HCT116 (cell line): ENCODE data around the gene SMARCD1. TPM values are rescaled to one million over a fixed set of nuclear protein-coding genes. Genes with fewer than 3 reads are reported as not detected.

Source experiments
- ATAC-seq: fragments of 200-7000 bp; cut with Tn5 transposase; 2 replicates; pipeline ENCODE4 v1.9.1; 2020; ENCODE audit warnings: mild to moderate bottlenecking, moderate library complexity
- BruUV-seq: library from RNA; stranded (reverse); fragments of 400-500 nt; replicated peaks from 2 replicates; lab custom pipeline; 2021; lab: Mats Ljungman, UMichigan
- CTCF ChIA-PET: fragments of 300-600 bp; sonication (Branson Sonifier 250); formaldehyde crosslinking; loops from one replicate; lab custom pipeline; 2021; ENCODE audit warnings: antibody characterized with exemption; lab: Charles Lee
- POLR2A ChIA-PET: fragments of 300-600, 350-600 bp; sonication (Branson Sonifier 250); formaldehyde crosslinking; loops from one replicate; lab custom pipeline; 2021; ENCODE audit warnings: antibody characterized with exemption; lab: Charles Lee
- RAD21 ChIA-PET, 2 experiments: fragments of 300-600 bp; sonication (Branson Sonifier 250); formaldehyde crosslinking; loops; one replicate each; lab custom pipeline; 2023; ENCODE audit warnings: low total read pairs in 2 of 2; ENCODE audit not compliant: uncharacterized antibody in 2 of 2, unreplicated experiment in 2 of 2, low non-redundant PET in 1 of 2; lab: Charles Lee
- DNase-seq: peaks from one replicate; pipeline ENCODE4 v3.0.0-alpha.2; 2010; ENCODE audit warnings: low read depth, low spot score
- H2AFZ ChIP-seq: fragments of 200-600 bp; shearing (Covaris generic), sonication (generic); 2 replicates; pipeline ENCODE4 v1.6.1; 2017; ENCODE audit warnings: low read depth, mixed run types, mixed read lengths, antibody characterized with exemption, low read length; ENCODE audit not compliant: poor library complexity, severe bottlenecking
- H3K27ac ChIP-seq: 2 replicates; pipeline ENCODE4 v1.5.1; 2012; ENCODE audit warnings: low read depth, low read length
- H3K27me3 ChIP-seq: fragments of 200-600 bp; sonication (generic); 2 replicates; pipeline ENCODE4 v1.6.1; 2016; ENCODE audit warnings: mixed run types, low read length, mixed read lengths; ENCODE audit not compliant: insufficient read depth
- H3K36me3 ChIP-seq, 2 experiments: fragments of 200-500 bp in 1 of 2; fragments of 200-600 bp in 1 of 2; sonication (Bioruptor generic) in 1 of 2; sonication (generic) in 1 of 2; 2 replicates each; pipeline versions ENCODE4 v1.5.1 to v1.6.1; 2014 to 2016; ENCODE audit warnings: low read length in 2 of 2, inconsistent platforms in 1 of 2, mixed read lengths in 1 of 2, mixed run types in 1 of 2; ENCODE audit not compliant: insufficient read depth in 2 of 2, control insufficient read depth in 1 of 2
- H3K4me1 ChIP-seq, 2 experiments: fragments of 200-600 bp in 1 of 2; sonication (generic) in 1 of 2; 2 replicates each; pipeline versions ENCODE4 v1.5.1 to v1.6.1; 2012 to 2017; ENCODE audit warnings: low read length in 2 of 2, inconsistent platforms in 1 of 2, mild to moderate bottlenecking in 1 of 2, mixed read lengths in 1 of 2, mixed run types in 1 of 2, moderate library complexity in 1 of 2; ENCODE audit not compliant: insufficient read depth in 2 of 2, control insufficient read depth in 1 of 2
- H3K4me2 ChIP-seq: fragments of 200-600 bp; sonication (generic); 2 replicates; pipeline ENCODE4 v1.6.1; 2017; ENCODE audit warnings: mixed run types, low read length, mixed read lengths
- H3K4me3 ChIP-seq, 2 experiments: fragments of 200-600 bp in 1 of 2; sonication (generic) in 1 of 2; replicated peaks in 1 of 2; 2 replicates each; pipeline ENCODE4 v1.5.1; 2011 to 2016; ENCODE audit warnings: low read length in 2 of 2, control low read depth in 1 of 2, low read depth in 1 of 2, mild to moderate bottlenecking in 1 of 2, mixed read lengths in 1 of 2, mixed run types in 1 of 2
- H3K79me2 ChIP-seq: fragments of 200-600 bp; sonication (generic); 2 replicates; pipeline ENCODE4 v1.6.1; 2017; ENCODE audit warnings: mild to moderate bottlenecking, mixed run types, low read length, moderate library complexity, mixed read lengths; ENCODE audit not compliant: insufficient read depth
- H3K9ac ChIP-seq: fragments of 200-600 bp; sonication (generic); 2 replicates; pipeline ENCODE4 v1.6.1; 2016; ENCODE audit warnings: low read length, mixed read lengths
- H3K9me2 ChIP-seq: fragments of 200-600 bp; sonication (generic), shearing (Covaris generic); 2 replicates; pipeline ENCODE4 v1.6.1; 2017; ENCODE audit warnings: mixed run types, mild to moderate bottlenecking, moderate library complexity; ENCODE audit not compliant: insufficient read depth
- H3K9me3 ChIP-seq, 2 experiments: fragments of 200-500 bp in 1 of 2; fragments of 200-600 bp in 1 of 2; sonication (Bioruptor generic) in 1 of 2; sonication (generic) in 1 of 2; 2 replicates each; pipeline ENCODE4 v1.6.1; 2014 to 2017; ENCODE audit warnings: low read length in 2 of 2, mixed read lengths in 2 of 2, inconsistent platforms in 1 of 2, low read depth in 1 of 2, mild to moderate bottlenecking in 1 of 2, mixed run types in 1 of 2, moderate library complexity in 1 of 2; ENCODE audit not compliant: control insufficient read depth in 1 of 2, insufficient read depth in 1 of 2
- H4K20me1 ChIP-seq: fragments of 200-600 bp; sonication (generic), shearing (Covaris generic); 2 replicates; pipeline ENCODE4 v1.6.1; 2017; ENCODE audit warnings: mixed run types, mild to moderate bottlenecking, moderate library complexity; ENCODE audit not compliant: insufficient read depth
- CTCF ChIP-seq, 3 experiments: fragments of 200-600 bp in 1 of 3; sonication (generic) in 1 of 3; IDR thresholded peaks in 2 of 3; conservative IDR thresholded peaks in 1 of 3; 2 replicates each; pipeline ENCODE4 v1.5.1; 2012 to 2017; ENCODE audit warnings: low read depth in 2 of 3, low read length in 2 of 3, antibody characterized with exemption in 1 of 3, borderline replicate concordance in 1 of 3, control low read depth in 1 of 3, mild to moderate bottlenecking in 1 of 3, mixed read lengths in 1 of 3, mixed run types in 1 of 3, moderate library complexity in 1 of 3; ENCODE audit not compliant: insufficient read depth in 1 of 3
- EZH2phosphoT487 ChIP-seq: fragments of 200-600 bp; IDR thresholded peaks from 2 replicates; pipeline ENCODE4 v1.6.1; 2018; ENCODE audit warnings: antibody characterized with exemption, borderline replicate concordance
- FOSL1 ChIP-seq: IDR thresholded peaks from 2 replicates; pipeline ENCODE4 v1.6.1; 2012; ENCODE audit warnings: low read depth
- JUND ChIP-seq: IDR thresholded peaks from 2 replicates; pipeline ENCODE4 v1.6.1; 2012
- MAX ChIP-seq: IDR thresholded peaks from 2 replicates; pipeline ENCODE4 v1.6.1; 2012
- POLR2AphosphoS5 ChIP-seq: IDR thresholded peaks from 2 replicates; pipeline ENCODE4 v1.6.1; 2011; ENCODE audit warnings: mild to moderate bottlenecking, low read depth, low read length, moderate library complexity
- RAD21 ChIP-seq: IDR thresholded peaks from 2 replicates; pipeline ENCODE4 v1.6.1; 2012; ENCODE audit warnings: low read depth, mild to moderate bottlenecking
- REST ChIP-seq: IDR thresholded peaks from 2 replicates; pipeline ENCODE4 v1.6.1; 2012; ENCODE audit warnings: low read depth
- YY1 ChIP-seq: IDR thresholded peaks from 2 replicates; pipeline ENCODE4 v1.6.1; 2011; ENCODE audit warnings: low read length, low read depth, moderate library complexity, mild to moderate bottlenecking; ENCODE audit not compliant: insufficient replicate concordance; ENCODE audit errors: extremely low read depth
- intact Hi-C: fragments of 100-400 bp; cut with micrococcal nuclease; formaldehyde crosslinking; loops from 2 replicates; pipeline ENCODE4 v1.10.0; 2022
- total RNA-seq: library from RNA; stranded (reverse); gene quantifications from one replicate; pipeline ENCODE4 v1.2.1, GENCODE V29; 2021; ENCODE audit not compliant: unreplicated experiment

Gene SMARCD1
- total RNA-seq, 1 experiment from 2014 or later = 64.8 TPM

GRCh38 chr12:50055831-50056638, 29.1 kb upstream of the SMARCD1 start:
- ATAC-seq (peak; percentile 61), DNase-seq (peak; percentile 48)
- Histone ChIP-seq H3K79me2 (no peaks in the 10 kb centered on the region), H3K4me2 (peak overlapping the region; percentile 99), H3K4me1 (peaks cover 15 to 25% of the 10 kb centered on the region in 2 experiments; a peak in 3 of 4 replicates), H3K4me3 (no peak overlapping the region), H2AFZ (peak overlapping the region; percentile 92), H3K27ac (no peak overlapping the region; the same call in 1 of the 2 replicates), H4K20me1 (no peaks in the 10 kb centered on the region), H3K9me2 (no peaks in the 10 kb centered on the region), H3K9me3 (no peaks in the 10 kb centered on the region), H3K9ac (peak overlapping the region; percentile 42), H3K27me3 (no peaks in the 10 kb centered on the region; the same call in 1 of the 2 replicates), H3K36me3 (peaks cover 0 to 14% of the 10 kb centered on the region in 2 experiments; a peak in 1 of 4 replicates)
- TF ChIP-seq POLR2AphosphoS5 (no peak), RAD21 (peak; percentile 90), YY1 (peak; percentile 28), REST (no peak), EZH2phosphoT487 (no peak), JUND (no peak), CTCF (IDR thresholded peaks at IDR 0.05 in 2 of 3, conservative IDR thresholded peaks at IDR 0.05 in 1 of 3; ENCODE audit: borderline replicate concordance in 1 of 3, insufficient read depth in 1 of 3, low read depth in 2 of 3, low read length in 2 of 3) (peak; percentile 91 to 98 (median 96)), MAX (peak; percentile 95), FOSL1 (no peak)
- CTCF ChIA-PET = interaction anchor here (0.8 to 3.6 kb wide), 13 partner anchors 9 to 278 kb away, joined by 3 to 39 read pairs (median 5); partner anchors contain the start of gene SMARCD1
- RAD21 ChIA-PET = interaction anchor here (1.0 to 2.1 kb wide), 5 partner anchors 17 to 110 kb away, joined by 3 to 8 read pairs (median 5); no protein-coding TSS in a partner anchor
- POLR2A ChIA-PET = interaction anchor here (1.0 to 1.4 kb wide), 2 partner anchors 189 to 315 kb away, joined by 3 read pairs; partner anchors contain the start of gene TMBIM6
- intact Hi-C loops = loop anchor here (1.0 to 5.0 kb wide), 3 partner anchors 89 to 280 kb away; no protein-coding TSS in a partner anchor
- BruUV-seq = no TSS peak
